NCI-H2029 (cell line): ENCODE data around the gene TRPV6.
A peak's percentile ranks its signal among the peaks of the same experiment; 100 is the strongest.

ENCODE experiments used
- DNase-seq: peaks from one replicate; lab custom pipeline; 2025; lab: John Stamatoyannopoulos, UW

TRPV6 gene

GRCh38 chr7:142868188-142868985, 17.2 kb downstream of the TRPV6 start:
- DNase-seq = no peak

GRCh38 chr7:142867398-142868187, 18.0 kb downstream of the TRPV6 start:
- no peak for DNase-seq

GRCh38 chr7:142867097-142867378, 18.5 kb downstream of the TRPV6 start:
- DNase-seq = no peak

- peak; percentile 2 for DNase-seq
These were observed 19.0 kb downstream of the TRPV6 start for GRCh38 chr7:142866361-142867096.

GRCh38 chr7:142865766-142866165, 19.8 kb downstream of the TRPV6 start:
- no peak for DNase-seq

- DNase-seq = no peak
These were observed 20.4 kb downstream of the TRPV6 start for GRCh38 chr7:142864980-142865747.

GRCh38 chr7:142863891-142864685, 21.5 kb downstream of the TRPV6 start:
- no peak for DNase-seq

- DNase-seq = no peak
These were observed 22.7 kb downstream of the TRPV6 start for GRCh38 chr7:142862786-142863400.

GRCh38 chr7:142862351-142862750, 23.2 kb downstream of the TRPV6 start:
- no peak for DNase-seq

- no peak for DNase-seq
These were observed 24.6 kb downstream of the TRPV6 start for GRCh38 chr7:142860968-142861367.

- no peak for DNase-seq
These were observed 25.7 kb downstream of the TRPV6 start for GRCh38 chr7:142859829-142860228.

GRCh38 chr7:142859411-142859810, 26.1 kb downstream of the TRPV6 start:
- DNase-seq = no peak

- no peak for DNase-seq
These were observed 27.9 kb downstream of the TRPV6 start for GRCh38 chr7:142857625-142858024.

GRCh38 chr7:142856565-142857245, 28.8 kb downstream of the TRPV6 start:
- no peak for DNase-seq

GRCh38 chr7:142855756-142856564, 29.6 kb downstream of the TRPV6 start:
- DNase-seq = no peak

GRCh38 chr7:142855114-142855743, 30.3 kb downstream of the TRPV6 start:
- no peak for DNase-seq

- DNase-seq = peak; percentile 4
These were observed 31.0 kb downstream of the TRPV6 start, which contains the start of gene EPHB6 for GRCh38 chr7:142854372-142855113. Gene EPHB6 (plus strand): TSS chr7:142855076. CDS start chr7:142863228, 8,152 bp downstream.
